A549 (cell line): ENCODE results near the gene P2RY8. TPM values are rescaled to one million over a fixed set of nuclear protein-coding genes. Genes with fewer than 3 reads are reported as not detected.
A peak's percentile ranks its signal among the peaks of the same experiment; 100 is the strongest.

Experiments
- ATAC-seq, 2 experiments: fragments of 200-7000 bp in 1 of 2; fragments of >200 bp in 1 of 2; cut with Nextera tagmentation in 1 of 2; cut with Tn5 transposase in 1 of 2; 3 replicates each; pipeline versions ENCODE4 v1.8.0 to v1.9.1; 2018 to 2020; ENCODE audit warnings: mild to moderate bottlenecking in 1 of 2, moderate library complexity in 1 of 2
- CTCF ChIA-PET: fragments of 300-600 bp; sonication (Branson Sonifier 250); formaldehyde crosslinking; extraction: SDS; loops from one replicate; lab custom pipeline; 2021; ENCODE audit warnings: antibody characterized with exemption, inconsistent platforms; lab: Yijun Ruan, JAX
- POLR2A ChIA-PET: fragments of 350-600 bp; formaldehyde crosslinking; extraction: SDS; loops from one replicate; lab custom pipeline; 2021; ENCODE audit warnings: antibody characterized with exemption, inconsistent platforms; lab: Yijun Ruan, JAX
- DNase-seq, 2 experiments: peaks; one replicate each; pipeline versions ENCODE4 v3.0.0 to v3.0.0-alpha.2; 2011 to 2016; ENCODE audit warnings: low read depth in 1 of 2, low spot score in 1 of 2
- FAIRE-seq: peaks from 2 replicates; lab custom pipeline; 2011; peaks lifted over from hg19 to GRCh38; lab: Jason Lieb, UNC
- H3K27ac ChIP-seq, 2 experiments: fragments of >200 bp; sonication (Bioruptor Twin); formaldehyde crosslinking; 3 replicates each; pipeline ENCODE4 v1.5.1; 2016 to 2017
- H3K4me1 ChIP-seq: fragments of >200 bp; sonication (Bioruptor Twin); formaldehyde crosslinking; 3 replicates; pipeline ENCODE4 v1.6.1; 2016
- H3K4me2 ChIP-seq: fragments of >200 bp; sonication (Bioruptor Twin); formaldehyde crosslinking; 3 replicates; pipeline ENCODE4 v1.6.1; 2016
- H3K4me3 ChIP-seq: fragments of >200 bp; sonication (Bioruptor Twin); formaldehyde crosslinking; 3 replicates; pipeline ENCODE4 v1.5.1; 2016
- H3K9me3 ChIP-seq: fragments of >200 bp; sonication (Bioruptor Twin); formaldehyde crosslinking; 3 replicates; pipeline ENCODE4 v1.6.1; 2016
- BCL3 ChIP-seq: fragments of >200 bp; sonication (Bioruptor Twin); formaldehyde crosslinking; IDR thresholded peaks from 3 replicates; pipeline ENCODE4 v1.6.1; 2016
- CHD4 ChIP-seq: fragments of 200-600 bp; sonication (generic); IDR thresholded peaks from 2 replicates; pipeline ENCODE4 v1.6.1; 2016; ENCODE audit warnings: antibody characterized with exemption, mild to moderate bottlenecking, borderline replicate concordance
- CTCF ChIP-seq: fragments of >200 bp; sonication (Bioruptor Twin); formaldehyde crosslinking; IDR thresholded peaks from 3 replicates; pipeline ENCODE4 v1.5.1; 2016
- EHMT2 ChIP-seq: fragments of 200-600 bp; sonication (generic); IDR thresholded peaks from 2 replicates; pipeline ENCODE4 v1.6.1; 2016; ENCODE audit warnings: antibody characterized with exemption, low read depth, mild to moderate bottlenecking, moderate library complexity
- GATA3 ChIP-seq: IDR thresholded peaks from 2 replicates; pipeline ENCODE4 v1.6.1; 2012; ENCODE audit warnings: borderline replicate concordance
- HEYL ChIP-seq: fragments of 250-450 bp; sonication (Bioruptor Pico); IDR thresholded peaks from 2 replicates; pipeline ENCODE4 v1.8.0; 2021; ENCODE audit warnings: mild to moderate bottlenecking, moderate library complexity
- HOXA7 ChIP-seq: fragments of 250-450 bp; sonication (Bioruptor Pico); IDR thresholded peaks from 2 replicates; pipeline ENCODE4 v1.5.0; 2020; ENCODE audit warnings: mild to moderate bottlenecking, moderate library complexity
- JUN ChIP-seq, 2 experiments: fragments of >200 bp; sonication (Bioruptor Twin); formaldehyde crosslinking; IDR thresholded peaks; 2 replicates in 1 of 2; 3 replicates in 1 of 2; pipeline ENCODE4 v1.6.1; 2016 to 2017
- JUNB ChIP-seq: fragments of >200 bp; sonication (Bioruptor Twin); formaldehyde crosslinking; IDR thresholded peaks from 2 replicates; pipeline ENCODE4 v1.6.1; 2016
- KDM1A ChIP-seq: fragments of 200-600 bp; sonication (generic); IDR thresholded peaks from 2 replicates; pipeline ENCODE4 v1.6.1; 2016; ENCODE audit warnings: low read depth, mild to moderate bottlenecking
- MAX ChIP-seq: IDR thresholded peaks from 2 replicates; pipeline ENCODE4 v1.6.1; 2012
- MAZ ChIP-seq: fragments of 150-350 bp; IDR thresholded peaks from 2 replicates; pipeline ENCODE4 v1.6.1; 2014; ENCODE audit warnings: antibody characterized with exemption, low read depth, low read length, borderline replicate concordance
- NFE2L2 ChIP-seq: fragments of 150-350 bp; conservative IDR thresholded peaks from 2 replicates; pipeline ENCODE4 v1.6.1; 2014; ENCODE audit warnings: low read length
- NPAS2 ChIP-seq: fragments of 250-450 bp; sonication (Bioruptor Pico); IDR thresholded peaks from 2 replicates; pipeline ENCODE4 v1.8.0; 2022; ENCODE audit warnings: mild to moderate bottlenecking, moderate library complexity, borderline replicate concordance
- PBX3 ChIP-seq: IDR thresholded peaks from 2 replicates; pipeline ENCODE4 v1.6.1; 2012
- RAD21 ChIP-seq, 2 experiments: fragments of >200 bp in 1 of 2; sonication (Bioruptor Twin) in 1 of 2; formaldehyde crosslinking in 1 of 2; IDR thresholded peaks in 1 of 2; conservative IDR thresholded peaks in 1 of 2; 2 replicates in 1 of 2; 3 replicates in 1 of 2; pipeline ENCODE4 v1.6.1; 2012 to 2018; ENCODE audit warnings: inconsistent platforms in 1 of 2
- RCOR1 ChIP-seq: fragments of 150-350 bp; IDR thresholded peaks from 2 replicates; pipeline ENCODE4 v1.6.1; 2014; ENCODE audit warnings: antibody characterized with exemption, low read length, low read depth
- TFCP2L1 ChIP-seq: fragments of 250-450 bp; sonication (Bioruptor Pico); IDR thresholded peaks from 2 replicates; pipeline ENCODE4 v1.5.0; 2021; ENCODE audit warnings: mild to moderate bottlenecking
- TP53 ChIP-seq: fragments of 250-450 bp; sonication (Bioruptor Pico); IDR thresholded peaks from 2 replicates; pipeline ENCODE4 v1.5.0; 2021; ENCODE audit warnings: mild to moderate bottlenecking, moderate library complexity
- USF2 ChIP-seq: fragments of 450-650 bp; IDR thresholded peaks from 2 replicates; pipeline ENCODE4 v1.6.1; 2014; ENCODE audit warnings: antibody characterized with exemption
- WGBS: methylation state at CpG from one replicate; pipeline ENCODE4 v1.1.6; 2017; ENCODE audit errors: missing lambda C conversion rate; 5-methylcytosine and 5-hydroxymethylcytosine counted together
- polyA plus RNA-seq, 4 experiments: library from polyadenylated mRNA; depleted of rRNA in 3 of 4; stranded (reverse); fragments of >200 nt; fragmentation: RNase III in 1 of 4; extraction: RNeasy Plus Mini Kit Qiagen cat#74134 plus additional on column Dnase treatment in 1 of 4; gene quantifications; 2 replicates in 3 of 4; 3 replicates in 1 of 4; pipeline ENCODE4 v1.2.3, GENCODE V29; 2011 to 2017

The P2RY8 gene
- polyA plus RNA-seq, 2 of the 4 experiments (the other 2 are of a cell fraction), result not detected

- H3K4me3 ChIP-seq, result no peak overlapping the region
- DNase-seq (no peak), FAIRE-seq (no peak), ATAC-seq (no peak)
- CTCF ChIA-PET, result no interaction called here
- TF ChIP-seq TP53 (CRISPR knock-in tag), result no peak
- no peak for TF ChIP-seq JUN (IDR thresholded peaks at IDR 0.05)
- TF ChIP-seq CHD4, result no peak
- TF ChIP-seq NPAS2 (CRISPR knock-in tag), result no peak
- no peak for TF ChIP-seq KDM1A
- no peak for TF ChIP-seq MAZ
- no peak for TF ChIP-seq TFCP2L1 (CRISPR knock-in tag)
- TF ChIP-seq USF2, result no peak
- no peak for TF ChIP-seq RCOR1
- TF ChIP-seq JUNB, result no peak
- no peak for TF ChIP-seq HOXA7 (CRISPR knock-in tag)
- no peak for TF ChIP-seq EHMT2
- TF ChIP-seq PBX3, result no peak
- TF ChIP-seq HEYL (CRISPR knock-in tag), result no peak
- TF ChIP-seq MAX, result no peak
- TF ChIP-seq RAD21 (conservative IDR thresholded peaks at IDR 0.05 in 1 of 2, IDR thresholded peaks at IDR 0.05 in 1 of 2), result no peak
- H3K27ac ChIP-seq, result peak overlapping the region; percentile 24 to 60; a peak in 5 of 6 replicates
- H3K4me1 ChIP-seq, result peaks cover 16% of the 10 kb centered on the region; the same call in 2 of the 3 replicates
- H3K9me3 ChIP-seq, result no peaks in the 10 kb centered on the region
- POLR2A ChIA-PET, result no interaction called here
- 0 out of 3 replicates have a peak overlapping the region, but pooled peaks have one; percentile 9 for H3K4me2 ChIP-seq
- 63% methylated on average over 8 of the region's 8 CpGs for WGBS
These were observed 56.8 kb downstream of the P2RY8 start for GRCh38 chrX:1480082-1480785.

- DNase-seq, result no peak
- CTCF ChIA-PET, result no interaction called here
- H3K4me2 ChIP-seq, result no peak overlapping the region
- TF ChIP-seq GATA3 (no peak), NFE2L2 (no peak), USF2 (no peak), CTCF (no peak), BCL3 (no peak)
- TF ChIP-seq, all 56 proteins: peak for 0
- ATAC-seq (no peak), FAIRE-seq (no peak)
- Histone ChIP-seq H3K4me1 (peaks cover 16% of the 10 kb centered on the region; the same call in 2 of the 3 replicates), H3K27ac (no peak overlapping the region), H3K4me3 (no peak overlapping the region), H3K9me3 (no peaks in the 10 kb centered on the region)
- POLR2A ChIA-PET, result no interaction called here
- WGBS, result 65% methylated on average over 8 of the region's 8 CpGs
These were observed 59.1 kb downstream of the P2RY8 start for GRCh38 chrX:1477801-1478458.
